T-helper 17 cell (primary cell): ENCODE results near the gene PELO. TPM values are rescaled to one million over a fixed set of nuclear protein-coding genes. Genes with fewer than 3 reads are reported as not detected.

Source experiments
- ATAC-seq: fragments of 150-1000 bp; cut with Tn5 transposase; 2 replicates; pipeline ENCODE4 v1.10.0; 2021; ENCODE audit warnings: mild to moderate bottlenecking, moderate library complexity
- DNase-seq, 3 donors: peaks; one replicate each; pipeline versions ENCODE4 v3.0.0 to v3.0.0-alpha.2; 2020 to 2021
- H3K9me3 ChIP-seq: one replicate; pipeline ENCODE4 v1.7.0; 2013; ENCODE audit warnings: low read length, mild to moderate bottlenecking; ENCODE audit not compliant: control insufficient read depth, poor library complexity, severe bottlenecking
- H3K27ac Mint-ChIP-seq: one replicate; pipeline ENCODE4 v1.8.0; 2022; ENCODE audit warnings: mild to moderate bottlenecking, moderate library complexity, mixed read lengths
- H3K27me3 Mint-ChIP-seq: one replicate; pipeline ENCODE4 v1.8.0; 2022; ENCODE audit warnings: mixed read lengths
- H3K36me3 Mint-ChIP-seq: one replicate; pipeline ENCODE4 v1.8.0; 2022; ENCODE audit warnings: low read depth, mixed read lengths
- H3K4me1 Mint-ChIP-seq: one replicate; pipeline ENCODE4 v1.8.0; 2022; ENCODE audit warnings: mild to moderate bottlenecking, mixed read lengths
- H3K4me3 Mint-ChIP-seq: one replicate; pipeline ENCODE4 v1.8.0; 2022; ENCODE audit warnings: mild to moderate bottlenecking, moderate library complexity, mixed read lengths
- total RNA-seq, 4 donors: library from RNA in 2 of 4; stranded (reverse) in 2 of 4; gene quantifications; one replicate each; pipeline ENCODE4 v1.2.3 and lab custom pipeline; 2022 to 2026

PELO gene
- total RNA-seq, 2 donors from 2014 or later, result 6.0 to 8.1 TPM

DNA sequence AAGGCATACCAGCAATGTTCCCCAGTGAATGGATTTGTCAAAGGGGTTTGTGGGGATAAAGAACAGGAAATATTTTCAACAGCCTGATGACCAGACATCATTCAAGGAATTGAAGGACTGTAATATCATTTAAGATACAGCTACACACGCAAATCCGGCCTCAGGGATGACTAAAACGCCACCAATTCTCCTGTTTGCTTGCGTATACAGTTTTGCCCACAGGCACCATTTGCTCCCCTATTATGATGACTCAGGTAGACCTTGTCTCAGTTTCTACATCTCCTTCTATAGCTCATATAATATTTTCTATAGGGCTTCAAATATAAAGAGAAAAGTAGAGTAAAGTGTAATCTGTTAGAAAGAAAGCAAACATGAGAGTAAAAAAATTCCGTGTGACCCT, 29.7 kb upstream of the PELO start:
- no peak overlapping the region for H3K27ac Mint-ChIP-seq
- ATAC-seq (no peak), DNase-seq (no peak)
- H3K4me3 Mint-ChIP-seq, result no peak overlapping the region
- peaks cover 5% of the 10 kb centered on the region for H3K36me3 Mint-ChIP-seq
- H3K4me1 Mint-ChIP-seq, result no peaks in the 10 kb centered on the region
- no peaks in the 10 kb centered on the region for H3K27me3 Mint-ChIP-seq
- H3K9me3 ChIP-seq, result peaks cover 3% of the 10 kb centered on the region

DNA sequence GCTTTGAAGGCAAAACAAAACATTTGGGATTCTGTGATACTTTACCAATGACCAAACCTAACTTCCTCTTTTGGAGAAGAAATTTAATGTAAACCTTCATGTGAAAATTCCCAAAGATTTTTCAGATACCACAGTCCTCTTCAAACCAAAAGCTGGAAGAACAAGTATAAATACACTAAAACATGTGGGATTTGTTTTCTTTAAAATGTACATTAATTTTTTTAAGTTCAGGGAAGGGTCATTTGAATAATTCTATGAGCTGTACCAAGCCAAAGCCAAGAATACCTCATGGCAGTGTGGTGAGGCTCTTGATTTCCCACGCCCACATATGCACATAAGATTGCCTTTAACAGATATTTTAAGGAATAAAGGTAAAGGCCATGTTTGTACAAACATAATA, 28.4 kb upstream of the PELO start:
- no peaks in the 10 kb centered on the region for H3K27me3 Mint-ChIP-seq
- no peaks in the 10 kb centered on the region for H3K4me1 Mint-ChIP-seq
- peaks cover 3% of the 10 kb centered on the region for H3K9me3 ChIP-seq
- no peak for DNase-seq
- ATAC-seq, result no peak
- H3K4me3 Mint-ChIP-seq, result no peak overlapping the region
- no peak overlapping the region for H3K27ac Mint-ChIP-seq
- peaks cover 2% of the 10 kb centered on the region for H3K36me3 Mint-ChIP-seq

DNA sequence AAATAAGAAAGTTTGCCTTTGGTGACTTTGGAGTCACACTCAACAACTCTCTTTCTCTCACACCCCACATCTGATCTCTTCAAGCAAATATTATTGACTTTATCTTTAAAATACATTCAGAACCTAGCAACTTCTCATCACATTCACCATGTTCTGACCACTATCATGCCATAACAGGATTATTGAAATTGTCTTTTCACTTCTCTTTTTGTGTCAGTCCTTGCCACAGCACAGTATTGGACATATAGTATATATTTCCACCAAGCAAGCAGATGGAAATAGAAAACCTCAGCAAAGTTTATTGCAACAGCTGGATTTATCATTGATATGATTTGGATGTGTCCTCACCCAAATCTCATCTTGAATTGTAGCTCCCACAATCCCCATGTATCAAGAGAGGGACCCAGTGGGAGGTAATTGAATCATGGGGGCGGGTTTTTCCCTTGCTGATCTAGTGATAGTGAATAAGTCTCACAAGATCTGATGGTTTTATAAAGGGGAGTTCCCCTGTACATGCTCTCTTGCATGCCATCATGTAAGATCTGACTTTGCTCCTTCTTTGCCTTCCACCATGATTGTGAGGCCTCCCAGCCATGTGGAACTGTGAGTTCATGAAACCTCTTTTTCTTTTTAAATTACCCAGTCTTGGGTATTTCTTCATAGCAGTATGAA, 26.9 kb upstream of the PELO start:
- no peak for ATAC-seq
- Mint-ChIP-seq H3K27me3 (no peaks in the 10 kb centered on the region), H3K27ac (no peak overlapping the region), H3K36me3 (peaks cover 2% of the 10 kb centered on the region), H3K4me3 (no peak overlapping the region), H3K4me1 (no peaks in the 10 kb centered on the region)
- peaks cover 3% of the 10 kb centered on the region for H3K9me3 ChIP-seq
- DNase-seq, result no peak

DNA sequence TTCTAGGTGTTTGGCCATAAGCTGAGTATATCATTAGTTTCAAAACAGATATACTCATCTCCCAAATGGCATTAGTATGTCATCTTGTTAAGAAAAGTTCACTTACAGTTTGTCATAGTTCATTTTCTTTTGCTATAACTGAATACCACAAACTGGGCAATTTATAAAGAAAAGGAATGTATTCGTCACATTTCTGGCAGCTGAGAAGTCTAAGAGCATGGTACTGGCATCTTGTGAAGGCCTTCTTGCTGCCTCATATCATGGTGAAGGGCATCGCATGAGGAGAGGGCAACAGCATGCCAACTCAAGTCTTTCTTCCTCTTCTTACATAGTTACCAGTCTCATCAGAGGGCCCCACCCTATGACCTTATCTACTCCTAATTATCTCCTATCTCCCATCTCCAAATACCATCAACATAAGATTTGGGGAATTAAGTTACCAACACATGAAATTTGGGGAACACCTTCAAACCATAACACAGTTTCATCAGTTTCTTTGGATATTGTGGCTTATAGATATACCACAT, 20.4 kb upstream of the PELO start:
- no peaks in the 10 kb centered on the region for H3K36me3 Mint-ChIP-seq
- no peak overlapping the region for H3K27ac Mint-ChIP-seq
- no peaks in the 10 kb centered on the region for H3K27me3 Mint-ChIP-seq
- H3K4me1 Mint-ChIP-seq, result peaks cover 8% of the 10 kb centered on the region
- no peaks in the 10 kb centered on the region for H3K9me3 ChIP-seq
- ATAC-seq (no peak), DNase-seq (no peak)
- no peak overlapping the region for H3K4me3 Mint-ChIP-seq

DNA sequence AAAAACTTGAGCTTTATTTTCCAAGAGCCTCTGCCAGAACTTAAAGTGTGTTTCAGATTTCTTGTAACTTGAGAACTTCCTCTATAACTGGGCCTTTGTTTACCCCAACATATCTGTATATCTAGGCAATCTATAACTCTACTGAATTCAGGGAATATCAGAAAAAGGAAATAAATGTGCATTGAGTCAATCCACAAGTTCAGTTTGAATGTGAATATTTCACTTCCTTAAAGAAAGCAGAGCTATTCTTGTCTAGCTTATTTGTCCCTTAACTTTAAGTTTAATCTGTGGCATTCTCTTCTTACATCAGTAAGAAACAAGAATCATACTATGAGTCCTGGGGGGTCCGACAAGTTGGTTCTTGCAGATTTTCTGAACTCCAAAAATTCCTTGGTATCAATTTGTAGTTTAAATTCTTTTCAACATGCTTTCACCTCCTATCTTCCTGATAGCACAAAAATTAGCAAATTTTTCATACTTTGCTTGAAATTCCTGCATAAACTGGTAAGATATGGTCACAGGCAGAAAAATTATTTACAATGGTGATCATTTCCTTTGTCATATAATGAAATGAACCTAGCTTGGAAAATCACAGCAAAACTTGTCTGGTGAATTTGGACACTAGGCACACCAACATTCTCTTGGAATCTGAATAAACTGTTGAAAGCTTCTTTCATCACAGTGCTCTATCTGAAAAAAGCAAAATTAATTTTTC, 19.8 kb upstream of the PELO start:
- Mint-ChIP-seq H3K4me1 (peaks cover 12% of the 10 kb centered on the region), H3K36me3 (no peaks in the 10 kb centered on the region), H3K27ac (no peak overlapping the region), H3K4me3 (no peak overlapping the region), H3K27me3 (no peaks in the 10 kb centered on the region)
- H3K9me3 ChIP-seq, result no peaks in the 10 kb centered on the region
- DNase-seq (no peak), ATAC-seq (no peak)

DNA sequence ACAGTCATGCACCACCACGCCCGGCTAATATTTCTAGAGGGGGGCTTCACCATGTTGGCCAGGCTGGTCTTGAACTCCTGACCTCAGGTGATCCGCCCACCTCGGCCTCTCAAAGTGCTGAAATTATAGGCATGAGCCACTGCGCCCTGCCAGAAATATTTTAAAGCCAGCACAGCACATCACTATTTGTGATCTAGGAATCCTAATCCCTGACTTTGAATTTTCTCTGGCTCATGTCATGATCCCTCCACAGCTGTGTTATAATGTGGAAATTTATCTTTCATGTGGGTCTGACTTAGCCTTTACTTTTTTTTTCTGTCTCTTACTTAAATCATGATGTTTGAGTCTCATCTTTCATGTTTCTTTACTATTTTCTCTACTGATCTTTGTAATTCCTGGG, 18.7 kb upstream of the PELO start:
- H3K27ac Mint-ChIP-seq, result no peak overlapping the region
- H3K36me3 Mint-ChIP-seq, result no peaks in the 10 kb centered on the region
- H3K27me3 Mint-ChIP-seq, result no peaks in the 10 kb centered on the region
- no peak for DNase-seq
- H3K9me3 ChIP-seq, result no peaks in the 10 kb centered on the region
- H3K4me1 Mint-ChIP-seq, result peaks cover 15% of the 10 kb centered on the region
- no peak for ATAC-seq
- H3K4me3 Mint-ChIP-seq, result no peak overlapping the region

DNA sequence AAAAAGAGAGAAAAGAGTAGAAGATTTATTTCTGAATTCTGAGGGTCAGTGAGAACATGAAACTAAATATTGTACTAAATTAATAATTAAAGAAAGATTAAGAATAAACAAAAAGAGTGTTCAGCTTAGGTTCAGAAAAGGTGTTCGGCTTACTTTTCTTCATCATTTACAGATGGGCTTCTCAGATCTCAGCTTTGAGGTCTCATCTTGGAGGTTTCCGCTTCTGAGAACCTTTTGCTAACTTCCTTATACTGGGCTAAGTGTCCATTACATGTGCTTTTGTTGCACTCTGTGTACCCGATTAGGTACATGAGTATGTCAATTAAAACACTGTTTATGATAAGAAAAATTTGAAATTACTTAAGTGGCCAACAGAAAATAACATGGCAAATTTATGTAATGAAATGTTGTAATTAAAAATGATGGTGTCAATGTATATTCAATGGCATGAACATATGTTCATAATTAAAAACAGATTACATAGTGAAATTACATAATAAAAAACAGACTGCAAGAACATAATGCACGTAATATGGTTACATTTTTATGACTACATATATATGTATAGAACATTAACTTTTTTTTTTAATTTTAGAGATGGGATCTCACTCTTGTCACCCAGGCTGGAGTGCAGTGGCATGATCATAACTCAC, 17.3 kb upstream of the PELO start:
- no peak overlapping the region for H3K27ac Mint-ChIP-seq
- ATAC-seq, result no peak
- H3K4me1 Mint-ChIP-seq, result peaks cover 20% of the 10 kb centered on the region
- no peak for DNase-seq
- no peaks in the 10 kb centered on the region for H3K36me3 Mint-ChIP-seq
- no peaks in the 10 kb centered on the region for H3K27me3 Mint-ChIP-seq
- no peaks in the 10 kb centered on the region for H3K9me3 ChIP-seq
- no peak overlapping the region for H3K4me3 Mint-ChIP-seq

DNA sequence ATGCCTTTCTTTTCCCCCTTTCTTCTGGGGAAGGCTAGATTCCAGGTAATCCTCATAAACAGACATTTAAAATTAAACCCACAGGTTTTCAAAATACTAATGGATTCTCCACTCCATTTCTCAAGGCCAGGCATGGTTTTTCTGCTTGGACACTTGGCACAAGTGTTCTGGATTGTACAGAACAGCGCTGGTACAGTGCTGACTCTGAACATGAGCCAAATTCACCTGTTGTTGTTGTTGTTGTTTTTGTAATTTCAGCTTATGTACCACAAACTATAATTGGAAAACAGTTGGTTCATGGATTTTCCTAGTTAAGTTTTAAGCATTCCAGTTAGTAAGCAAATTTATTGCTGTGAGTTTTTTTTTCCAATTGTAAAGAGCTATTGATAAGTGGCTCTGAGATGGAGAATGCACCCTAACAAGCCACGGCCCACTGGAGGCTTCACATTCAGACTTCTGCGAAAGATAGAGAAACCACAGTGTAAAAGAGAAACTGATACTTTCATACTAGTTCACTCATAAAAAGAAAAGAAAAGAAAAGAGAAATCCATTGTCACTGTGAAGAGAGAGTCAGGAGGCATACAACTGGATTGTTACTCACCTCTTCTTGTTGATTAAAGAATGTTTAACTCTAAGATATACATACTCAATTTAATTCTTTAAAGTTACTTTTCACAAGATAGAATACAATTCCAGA, 16.2 kb upstream of the PELO start:
- Mint-ChIP-seq H3K4me3 (peak overlapping the region; percentile 74), H3K27me3 (no peaks in the 10 kb centered on the region), H3K27ac (peak overlapping the region; percentile 74), H3K36me3 (no peaks in the 10 kb centered on the region), H3K4me1 (peaks cover 24% of the 10 kb centered on the region)
- H3K9me3 ChIP-seq, result no peaks in the 10 kb centered on the region
- DNase-seq (no peak), ATAC-seq (peak; percentile 59)

DNA sequence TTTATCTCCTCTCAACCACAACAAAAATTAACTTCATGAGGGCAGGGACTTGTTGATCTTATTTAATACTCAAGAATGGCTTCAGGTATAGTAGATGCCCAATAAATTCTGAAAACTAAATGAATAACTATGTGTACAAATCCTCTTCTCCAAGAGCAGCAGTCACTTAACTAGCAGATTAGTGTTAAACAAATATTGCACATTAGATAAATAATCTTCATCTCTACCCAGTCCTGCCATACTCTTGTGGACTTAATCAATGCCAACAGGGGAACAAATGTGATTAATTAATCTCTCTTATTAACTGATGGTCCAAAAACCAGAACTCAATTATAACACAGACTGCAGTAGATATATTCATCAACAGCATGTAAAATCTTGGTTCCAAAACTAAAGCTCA, 15.0 kb upstream of the PELO start:
- Mint-ChIP-seq H3K27me3 (no peaks in the 10 kb centered on the region), H3K4me1 (peaks cover 24% of the 10 kb centered on the region), H3K36me3 (no peaks in the 10 kb centered on the region), H3K4me3 (no peak overlapping the region), H3K27ac (peak overlapping the region; percentile 41)
- H3K9me3 ChIP-seq, result no peaks in the 10 kb centered on the region
- DNase-seq, result no peak
- ATAC-seq, result no peak

DNA sequence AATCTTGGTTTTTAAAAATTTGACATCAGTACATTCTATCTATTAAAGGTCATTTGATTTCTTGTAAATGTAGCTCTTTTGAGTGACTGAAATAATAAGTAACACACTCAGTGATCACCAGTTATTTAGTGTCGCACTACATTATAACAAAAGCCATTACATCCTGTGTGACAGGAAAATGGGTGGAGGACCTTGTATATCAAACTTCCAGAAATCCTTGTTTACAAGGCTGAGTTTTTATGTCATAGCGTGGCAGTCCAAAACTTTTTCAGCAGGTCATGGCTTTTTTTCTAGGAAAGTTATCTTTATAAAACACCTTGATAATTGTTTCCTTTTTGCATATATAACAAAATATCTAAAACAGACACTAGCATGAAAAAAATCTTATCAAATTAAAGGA, 14.4 kb upstream of the PELO start:
- H3K27ac Mint-ChIP-seq, result peak overlapping the region; percentile 93
- DNase-seq (no peak), ATAC-seq (no peak)
- H3K4me3 Mint-ChIP-seq, result no peak overlapping the region
- H3K4me1 Mint-ChIP-seq, result peaks cover 24% of the 10 kb centered on the region
- no peaks in the 10 kb centered on the region for H3K27me3 Mint-ChIP-seq
- H3K36me3 Mint-ChIP-seq, result no peaks in the 10 kb centered on the region
- no peaks in the 10 kb centered on the region for H3K9me3 ChIP-seq

DNA sequence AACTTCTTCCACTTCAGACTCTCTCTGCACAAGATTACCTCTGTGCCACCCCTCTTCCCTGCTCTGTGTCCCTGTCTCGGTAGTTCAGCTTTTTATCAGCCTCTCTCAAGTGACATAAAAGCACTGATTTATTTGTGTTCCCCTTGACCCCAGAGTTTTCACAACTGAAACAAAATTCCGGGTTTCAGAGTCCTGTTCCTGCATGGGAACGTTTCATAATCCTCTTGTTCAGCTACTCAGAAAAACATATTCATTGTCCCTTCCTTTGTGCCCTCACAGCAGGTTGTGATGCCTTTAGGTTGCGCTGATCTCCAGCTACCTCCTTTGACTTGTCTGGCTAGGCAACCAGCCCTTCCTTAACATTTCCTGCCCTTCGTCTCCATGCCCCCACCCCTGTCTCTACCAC, 13.7 kb upstream of the PELO start:
- H3K9me3 ChIP-seq, result no peaks in the 10 kb centered on the region
- Mint-ChIP-seq H3K4me1 (peaks cover 24% of the 10 kb centered on the region), H3K36me3 (no peaks in the 10 kb centered on the region), H3K4me3 (peak overlapping the region; percentile 80), H3K27ac (peak overlapping the region; percentile 93), H3K27me3 (no peaks in the 10 kb centered on the region)
- ATAC-seq, result peak; percentile 61
- no peak for DNase-seq

DNA sequence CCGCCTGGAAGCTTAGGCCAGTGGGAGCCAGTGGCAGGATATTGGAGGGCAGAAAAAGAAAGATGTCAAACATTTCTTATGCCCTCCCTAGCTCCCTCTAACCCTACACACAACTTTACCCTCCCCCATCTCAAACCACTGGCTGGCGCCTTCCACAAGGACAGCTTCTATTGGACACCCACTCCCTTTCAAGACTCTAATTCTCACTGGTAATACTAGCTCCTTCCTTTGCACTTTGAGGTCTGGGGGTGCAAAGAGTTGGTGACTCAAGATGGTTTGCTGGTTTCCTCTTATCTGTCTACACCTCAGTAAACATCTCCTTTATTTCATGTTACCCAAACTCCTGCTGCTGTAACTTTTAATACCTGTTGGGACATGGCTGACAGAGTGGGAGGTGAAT, 11.6 kb upstream of the PELO start:
- no peak overlapping the region for H3K4me3 Mint-ChIP-seq
- H3K9me3 ChIP-seq, result no peaks in the 10 kb centered on the region
- no peaks in the 10 kb centered on the region for H3K27me3 Mint-ChIP-seq
- DNase-seq, result no peak
- peak overlapping the region; percentile 2 for H3K27ac Mint-ChIP-seq
- ATAC-seq, result peak; percentile 76
- no peaks in the 10 kb centered on the region for H3K36me3 Mint-ChIP-seq
- peaks cover 21% of the 10 kb centered on the region for H3K4me1 Mint-ChIP-seq

DNA sequence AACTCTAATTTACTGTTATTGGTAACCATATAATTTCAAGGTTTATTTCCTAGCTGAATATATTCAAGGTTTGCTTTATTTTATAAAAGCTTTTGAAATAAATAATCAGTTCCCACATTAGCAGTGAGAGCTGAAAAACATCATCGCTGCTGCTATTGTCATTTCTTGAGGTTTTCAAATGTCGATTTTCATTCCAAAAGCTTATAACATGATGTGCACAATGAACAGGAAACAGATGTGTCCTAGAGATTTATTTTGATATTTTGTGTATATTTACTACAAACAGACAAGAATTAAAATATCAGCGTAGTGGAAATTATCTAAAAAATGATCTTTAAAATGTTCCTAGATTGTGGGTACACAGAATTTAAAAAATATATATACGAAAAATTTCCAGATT, 10.5 kb upstream of the PELO start:
- DNase-seq, result no peak
- Mint-ChIP-seq H3K27ac (no peak overlapping the region), H3K4me3 (no peak overlapping the region), H3K36me3 (no peaks in the 10 kb centered on the region), H3K27me3 (no peaks in the 10 kb centered on the region), H3K4me1 (peaks cover 16% of the 10 kb centered on the region)
- no peak for ATAC-seq
- no peaks in the 10 kb centered on the region for H3K9me3 ChIP-seq
